HG03064 (cell line): Measurements from ENCODE around the gene SULT4A1.
A peak's percentile ranks its signal among the peaks of the same experiment; 100 is the strongest.
"Not testable (repeated sequence)": the region's sequence is repeated elsewhere in the genome, so short reads cannot be mapped to it uniquely, and the experiment has no call there.

ENCODE experiments used
- ATAC-seq: cut with Tn5 transposase; IDR thresholded peaks from one replicate; pipeline ENCODE4 v1.9.1; 2021; ENCODE audit warnings: low read depth; ENCODE audit not compliant: unreplicated experiment

Gene SULT4A1

DNA sequence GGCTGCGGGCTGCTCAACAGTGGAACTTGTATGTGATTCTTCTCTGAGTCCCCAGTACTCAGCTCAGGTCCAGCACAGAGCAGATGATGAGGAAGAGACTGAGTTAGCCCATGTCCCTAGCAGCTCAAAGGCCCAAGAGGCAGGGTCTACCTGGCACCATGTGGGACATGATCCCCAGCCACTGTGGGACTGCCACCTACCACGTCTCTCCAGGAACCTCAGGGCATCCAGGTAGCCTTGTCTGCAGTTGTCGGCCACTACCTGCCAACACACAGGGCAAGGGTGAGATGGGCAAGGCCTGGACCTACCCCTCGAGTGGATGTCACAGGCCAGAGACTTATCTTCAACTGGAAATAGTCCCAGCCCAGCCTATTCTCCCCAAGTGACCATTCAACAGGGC is 25.1 kb upstream of the SULT4A1 start:
- no peak for ATAC-seq

- ATAC-seq, result no peak
Observed at GRCh38 chr22:43886231-43886630, 23.9 kb upstream of the SULT4A1 start.

- ATAC-seq, result no peak
Observed at GRCh38 chr22:43885786-43886185, 23.5 kb upstream of the SULT4A1 start.

DNA sequence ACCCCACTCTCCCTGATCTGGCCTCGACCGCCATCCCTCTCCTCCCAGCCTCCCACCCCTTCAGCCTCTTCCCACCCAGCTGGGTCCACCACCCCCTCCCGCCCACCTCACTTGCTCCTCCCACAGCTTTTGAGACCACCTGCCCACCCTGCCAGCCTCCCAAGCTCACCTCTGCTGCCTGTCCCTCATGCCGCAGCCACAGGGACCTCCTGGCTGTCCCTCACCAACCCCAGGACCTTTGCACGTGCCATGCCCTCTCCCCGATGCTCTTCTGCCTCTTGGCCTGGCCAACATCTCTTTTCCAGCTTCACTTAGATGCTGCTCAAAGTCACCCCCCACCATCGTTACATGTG is 23.0 kb upstream of the SULT4A1 start:
- ATAC-seq, result no peak

DNA sequence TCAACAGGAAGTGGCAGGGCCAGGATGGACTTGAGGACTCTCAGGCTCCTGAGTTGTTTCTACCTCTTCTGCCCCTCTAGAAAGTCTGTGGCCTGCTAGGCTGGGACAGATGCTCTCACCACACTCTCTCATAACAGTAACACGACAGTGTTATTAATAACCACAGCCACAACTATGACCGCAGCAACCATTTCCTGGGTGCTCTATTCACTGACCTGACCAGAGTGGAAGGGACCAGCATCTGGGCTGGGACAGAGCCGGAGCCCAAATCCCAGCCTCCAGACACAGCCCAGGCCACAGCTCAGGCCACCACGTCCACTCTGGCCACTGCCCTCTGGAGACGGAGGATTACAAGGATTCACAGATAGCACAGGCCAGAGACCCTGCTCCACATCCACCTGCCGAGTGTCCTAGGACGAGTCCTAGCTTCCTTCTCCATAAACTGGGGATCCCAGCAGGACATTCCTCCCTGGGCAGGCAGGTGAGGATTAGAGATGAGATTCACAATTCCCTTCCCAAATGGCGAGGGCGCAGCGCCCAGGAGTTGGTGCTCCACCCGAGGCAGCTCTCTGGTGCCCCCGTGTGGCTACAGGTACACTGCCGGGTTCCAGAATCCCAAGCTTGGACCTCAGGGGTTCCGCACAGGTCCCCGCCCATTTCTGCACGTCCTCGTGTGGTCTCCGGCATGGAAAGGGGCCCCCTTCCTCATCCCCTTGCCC is 22.4 kb upstream of the SULT4A1 start:
- peak; percentile 68 for ATAC-seq

- no peak for ATAC-seq
Observed at GRCh38 chr22:43883719-43884415, 21.6 kb upstream of the SULT4A1 start.

GRCh38 chr22:43883012-43883661 is 20.8 kb upstream of the SULT4A1 start:
- ATAC-seq, result no peak

GRCh38 chr22:43882122-43882767 is 19.9 kb upstream of the SULT4A1 start:
- ATAC-seq, result no peak

DNA sequence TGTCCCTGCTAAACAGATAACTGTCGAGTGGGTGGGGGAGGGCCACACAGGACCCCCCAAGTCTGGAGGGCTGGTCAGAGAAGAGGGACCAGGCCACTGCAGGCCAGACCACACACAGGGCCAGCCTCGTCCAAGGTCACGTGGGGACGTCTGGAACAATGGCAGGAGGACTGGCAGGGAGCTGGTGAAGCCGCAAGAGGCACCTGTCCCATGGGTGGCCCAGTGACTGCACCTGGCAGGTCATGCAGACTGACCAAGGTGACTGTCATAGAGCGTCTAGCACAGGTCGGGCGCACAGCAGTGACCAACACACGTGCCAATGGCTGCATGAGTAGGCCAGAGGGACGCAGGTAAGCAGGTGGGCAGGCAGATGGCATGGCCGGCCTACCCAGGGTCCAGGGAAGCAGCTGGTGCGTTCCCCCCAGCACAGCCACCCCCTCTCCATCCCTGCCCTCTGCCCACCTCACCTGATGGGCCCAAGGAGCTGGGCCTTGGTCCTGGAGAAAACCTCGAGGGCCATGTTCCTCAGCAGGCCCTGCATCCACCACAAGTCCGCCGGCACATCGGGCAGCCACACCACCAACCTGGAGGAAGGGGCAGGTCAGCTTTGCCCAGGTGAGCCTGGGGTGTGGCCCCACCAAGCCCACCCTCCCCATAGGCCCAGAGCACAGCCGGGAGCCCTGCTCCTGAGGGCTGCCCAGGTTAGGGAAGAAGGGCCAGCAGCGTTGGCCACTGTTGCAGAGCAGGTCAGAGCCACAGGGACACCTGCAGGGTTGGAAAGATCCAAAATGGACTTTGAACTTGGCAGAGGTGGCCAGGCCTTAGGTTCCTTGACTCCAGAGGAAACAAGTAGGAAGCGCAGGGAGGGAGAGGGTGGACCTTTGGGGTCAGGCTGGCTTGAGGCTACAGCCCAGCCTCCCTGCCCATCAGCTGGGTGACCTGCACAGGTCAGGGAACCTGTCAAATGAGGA is 19.1 kb upstream of the SULT4A1 start:
- no peak for ATAC-seq

DNA sequence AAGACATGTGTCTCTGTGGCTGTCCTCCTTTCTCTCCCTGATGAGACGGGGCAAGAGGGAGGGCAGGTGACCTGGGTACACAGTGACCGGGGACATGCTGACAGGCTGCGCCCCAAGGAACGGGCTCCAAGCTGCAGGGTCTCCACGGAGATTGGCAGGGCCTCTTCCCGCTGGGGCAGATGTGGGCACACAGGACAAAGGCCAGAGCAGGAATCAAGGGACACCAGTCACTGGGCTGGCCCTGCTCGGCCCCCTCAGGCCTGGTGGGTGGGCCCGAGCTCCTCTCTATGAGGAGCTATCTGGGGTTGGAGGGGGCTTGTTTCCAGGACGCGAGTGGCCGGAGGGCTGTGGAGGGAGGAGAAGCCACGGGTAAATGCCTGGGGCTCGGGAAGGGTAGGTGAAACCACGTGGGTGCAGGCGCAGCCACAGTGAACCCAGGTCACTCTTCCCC is 18.3 kb upstream of the SULT4A1 start:
- no peak for ATAC-seq

DNA sequence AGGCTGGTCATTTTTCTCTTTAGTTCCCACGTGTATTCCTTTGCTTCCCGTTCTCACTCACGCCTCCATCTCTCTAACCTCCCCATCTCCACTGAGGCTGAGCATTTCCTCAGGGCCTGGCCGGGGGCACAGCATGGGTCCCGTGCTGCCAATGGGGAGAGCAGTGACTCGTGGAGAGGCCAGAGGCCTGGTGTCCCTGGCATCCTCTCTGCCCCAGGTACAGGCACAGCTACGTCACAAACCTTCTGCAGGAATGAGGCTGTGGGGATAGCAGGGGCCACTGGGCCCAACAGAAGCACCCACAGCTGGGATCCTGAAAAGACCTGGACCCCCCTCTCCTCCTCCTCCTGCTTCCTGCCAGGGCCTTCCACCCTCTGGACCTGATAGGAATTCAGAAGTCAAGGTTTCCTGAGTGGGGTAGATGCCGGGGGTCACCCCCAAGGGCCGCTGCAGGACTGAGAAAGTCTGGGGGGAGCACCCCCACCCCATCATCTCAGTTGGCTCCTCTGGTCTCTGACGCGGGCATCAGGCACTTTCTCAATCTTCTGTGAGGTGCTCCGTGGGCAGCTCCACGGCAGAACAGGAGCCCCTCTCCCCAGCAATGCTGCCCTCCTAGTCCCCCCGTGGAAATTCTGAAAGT is 17.7 kb upstream of the SULT4A1 start:
- no peak for ATAC-seq

DNA sequence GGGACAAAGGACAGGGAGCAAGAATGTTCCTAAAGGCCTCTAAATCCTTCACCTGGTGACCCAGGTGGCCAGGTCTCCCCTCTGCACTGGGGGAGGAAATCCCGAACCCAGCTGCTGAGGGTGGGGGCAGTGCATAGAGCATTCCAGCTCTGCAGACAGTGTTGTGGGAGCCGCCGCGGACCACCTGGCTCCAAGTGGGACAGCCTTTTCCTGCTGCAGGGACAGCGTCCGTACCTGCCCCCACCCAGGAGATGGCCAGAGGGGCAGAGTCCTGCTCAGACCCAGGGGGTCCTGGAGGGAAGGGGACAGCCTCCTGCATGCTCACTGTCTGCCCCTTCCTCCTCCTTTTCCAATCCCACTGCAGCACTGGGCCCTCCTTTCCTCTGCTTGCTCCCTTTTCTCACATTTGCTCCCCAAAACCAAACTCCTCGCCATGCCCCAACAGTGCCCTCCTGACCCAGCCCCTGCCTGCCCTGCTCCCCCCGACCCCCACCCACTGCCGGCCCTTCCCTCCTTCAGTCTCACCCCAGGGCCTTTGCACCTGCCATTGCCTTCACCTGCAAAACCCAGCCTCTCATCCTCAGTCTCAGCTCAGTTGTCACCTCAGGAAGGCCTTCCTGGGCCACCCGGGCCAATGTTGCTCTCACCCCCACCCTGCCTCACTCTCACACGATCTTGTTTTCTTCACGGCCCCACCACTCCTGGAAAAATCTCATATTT is 16.7 kb upstream of the SULT4A1 start:
- ATAC-seq, result no peak

DNA sequence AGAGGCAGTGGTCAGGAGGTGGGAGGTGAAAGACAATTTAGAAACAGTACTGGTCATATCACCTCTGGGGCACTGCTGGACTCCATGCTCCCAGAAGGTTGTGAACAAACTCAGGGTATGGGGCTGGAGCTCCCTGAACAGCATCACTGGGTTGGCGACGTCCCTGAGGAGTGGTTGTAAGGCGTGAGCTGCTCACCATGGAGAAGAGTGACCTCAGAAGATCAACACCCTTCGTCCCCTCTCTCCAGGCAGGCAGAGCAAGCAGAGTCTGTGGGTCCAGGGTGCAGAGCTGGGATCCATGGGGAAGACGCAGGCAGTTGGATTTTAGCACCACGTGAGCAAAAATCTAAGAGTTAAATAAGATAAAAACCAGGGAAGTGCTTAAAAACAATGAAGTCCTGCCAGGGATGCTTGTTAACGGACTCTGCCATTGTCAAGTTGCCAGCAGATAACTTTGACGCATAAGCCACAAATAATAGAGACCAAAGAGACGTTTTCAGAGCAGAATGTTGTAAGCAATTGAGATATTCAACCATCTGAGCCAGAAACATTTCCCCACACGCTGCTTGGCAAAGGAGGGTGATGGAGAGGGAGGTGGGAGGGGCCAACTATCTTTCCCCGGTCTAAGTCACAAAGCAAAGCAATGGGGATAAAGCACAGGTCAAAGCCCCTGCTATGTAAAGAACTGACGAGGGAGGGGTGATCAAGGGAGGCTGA is 15.9 kb upstream of the SULT4A1 start:
- ATAC-seq, result no peak

DNA sequence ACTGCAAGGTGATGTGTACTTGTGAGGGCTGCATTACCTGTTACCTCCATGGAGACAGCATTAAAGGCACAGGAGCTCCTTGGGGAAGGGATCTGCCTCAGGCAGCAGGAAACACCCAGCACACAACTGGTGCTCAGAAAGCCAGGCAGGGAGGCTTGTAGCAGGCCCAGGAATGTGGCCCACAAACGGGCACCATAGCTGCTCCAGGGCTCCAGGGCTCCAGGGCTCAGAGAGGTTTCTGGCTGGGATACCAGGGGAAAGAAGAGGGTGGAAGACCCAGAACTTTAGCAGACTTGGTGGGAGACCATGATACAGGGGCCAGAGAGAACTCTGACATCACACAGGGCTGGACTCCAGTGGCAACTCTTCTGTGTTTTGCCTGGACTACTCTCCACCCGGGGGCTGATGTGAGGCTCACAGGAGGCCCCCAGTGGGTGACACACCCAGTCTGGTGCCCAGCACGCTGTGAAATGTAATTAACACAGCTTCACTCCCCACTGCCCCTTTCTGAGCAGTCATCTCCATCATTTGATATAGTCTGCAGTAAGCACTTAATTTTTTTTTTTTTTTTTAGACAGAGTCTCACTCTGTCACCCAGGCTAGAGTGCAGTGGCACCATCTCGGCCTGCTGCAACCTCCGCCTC is 14.7 kb upstream of the SULT4A1 start:
- no peak for ATAC-seq

DNA sequence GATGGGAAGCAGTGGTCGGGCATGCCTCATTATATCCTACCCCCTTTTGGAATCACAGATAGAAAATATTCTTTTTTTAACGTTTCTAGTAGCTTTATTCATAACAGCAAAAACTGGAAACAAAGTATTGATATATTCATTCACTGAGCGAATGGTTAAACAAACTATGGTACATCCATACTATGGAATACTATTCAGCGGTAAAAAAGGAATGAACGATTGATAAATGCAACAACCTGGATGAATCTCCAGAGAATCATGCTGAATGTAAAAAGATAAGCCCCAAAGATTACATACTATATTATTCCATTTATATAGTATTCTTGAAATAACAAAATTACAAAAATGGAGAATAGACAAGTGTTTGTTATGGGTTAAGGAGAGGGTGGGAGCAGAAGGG is 7.5 kb upstream of the SULT4A1 start:
- no peak for ATAC-seq

- ATAC-seq, result not testable (repeated sequence)
Observed at GRCh38 chr22:43869001-43869400, 6.7 kb upstream of the SULT4A1 start.

DNA sequence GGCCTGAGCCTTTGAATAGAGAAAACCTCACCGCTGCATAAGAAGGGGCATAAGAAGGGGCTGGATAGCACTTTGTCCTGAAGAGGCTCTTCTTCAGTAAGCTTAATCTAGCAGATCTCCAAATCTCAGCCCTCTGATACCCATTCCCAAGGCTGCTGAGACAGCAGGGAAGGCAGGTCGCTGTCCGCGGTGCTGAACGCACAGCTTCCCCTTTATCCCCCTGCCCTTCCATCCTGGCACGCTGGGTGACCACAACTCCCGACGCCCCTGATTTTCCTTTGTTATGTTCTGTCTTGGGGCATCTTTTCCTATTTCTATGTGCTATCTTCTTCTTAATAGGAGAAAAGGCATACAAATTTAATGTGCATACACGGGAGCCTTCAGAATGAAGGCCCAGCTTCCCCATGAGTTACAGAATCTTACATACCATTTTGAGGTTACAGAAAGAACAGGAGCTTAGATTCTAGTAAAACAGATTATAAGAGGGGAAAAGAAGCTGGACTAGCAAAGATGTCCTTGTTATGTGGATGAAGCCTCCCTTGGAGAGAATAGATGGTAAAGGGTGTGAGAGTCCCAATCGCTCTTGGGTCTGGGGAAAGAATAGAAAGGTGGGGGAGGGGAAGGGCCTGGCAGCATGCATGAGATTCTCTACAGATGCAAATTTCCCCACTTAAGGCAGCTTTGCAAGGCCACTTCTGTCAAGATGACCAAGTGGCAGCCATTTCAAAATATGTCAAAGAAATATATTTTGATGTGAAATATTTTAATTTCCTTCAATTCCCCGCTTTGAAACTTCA is 5.7 kb upstream of the SULT4A1 start:
- no peak for ATAC-seq
